ENCODE results near the gene IL33.

GRCh38 chr9:6214903-6215302 is 704 bp upstream of the IL33 start:
- TF ChIP-seq, protein P1, sequence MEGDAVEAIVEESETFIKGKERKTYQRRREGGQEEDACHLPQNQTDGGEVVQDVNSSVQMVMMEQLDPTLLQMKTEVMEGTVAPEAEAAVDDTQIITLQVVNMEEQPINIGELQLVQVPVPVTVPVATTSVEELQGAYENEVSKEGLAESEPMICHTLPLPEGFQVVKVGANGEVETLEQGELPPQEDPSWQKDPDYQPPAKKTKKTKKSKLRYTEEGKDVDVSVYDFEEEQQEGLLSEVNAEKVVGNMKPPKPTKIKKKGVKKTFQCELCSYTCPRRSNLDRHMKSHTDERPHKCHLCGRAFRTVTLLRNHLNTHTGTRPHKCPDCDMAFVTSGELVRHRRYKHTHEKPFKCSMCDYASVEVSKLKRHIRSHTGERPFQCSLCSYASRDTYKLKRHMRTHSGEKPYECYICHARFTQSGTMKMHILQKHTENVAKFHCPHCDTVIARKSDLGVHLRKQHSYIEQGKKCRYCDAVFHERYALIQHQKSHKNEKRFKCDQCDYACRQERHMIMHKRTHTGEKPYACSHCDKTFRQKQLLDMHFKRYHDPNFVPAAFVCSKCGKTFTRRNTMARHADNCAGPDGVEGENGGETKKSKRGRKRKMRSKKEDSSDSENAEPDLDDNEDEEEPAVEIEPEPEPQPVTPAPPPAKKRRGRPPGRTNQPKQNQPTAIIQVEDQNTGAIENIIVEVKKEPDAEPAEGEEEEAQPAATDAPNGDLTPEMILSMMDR (IDR thresholded peaks at IDR 0.05), result no peak
- TF ChIP-seq EZH2 (IDR thresholded peaks at IDR 0.05; ENCODE audit: borderline replicate concordance, insufficient read depth, low read depth, low read length, poor library complexity, severe bottlenecking), result no peak

All from B cell (primary cell).